ENCODE data around the gene ITIH3. TPM values are rescaled to one million over a fixed set of nuclear protein-coding genes. Genes with fewer than 3 reads are reported as not detected.

The ITIH3 gene
- polyA plus RNA-seq, 1 donor from 2014 or later = not detected

DNA sequence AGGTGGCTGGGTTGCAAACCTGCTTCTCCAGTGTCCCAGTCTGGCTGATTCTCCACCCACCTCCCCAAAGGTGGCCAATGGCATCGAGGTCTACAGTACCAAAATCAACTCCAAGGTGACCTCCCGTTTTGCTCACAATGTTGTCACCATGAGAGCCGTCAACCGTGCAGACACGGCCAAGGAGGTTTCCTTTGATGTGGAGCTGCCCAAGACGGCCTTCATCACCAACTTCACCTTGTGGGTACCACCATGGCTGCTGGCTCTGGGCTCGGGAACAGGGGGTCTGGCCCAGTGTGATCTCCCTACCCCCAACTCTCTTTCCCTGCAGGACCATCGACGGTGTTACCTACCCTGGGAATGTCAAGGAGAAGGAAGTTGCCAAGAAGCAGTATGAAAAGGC is 1.8 kb downstream of the ITIH3 start:
- Histone ChIP-seq H3K9ac (ENCODE audit: low read length) (no peak overlapping the region), H3K4me3 (ENCODE audit: low read length) (no peak overlapping the region), H3K79me2 (replicated peaks; ENCODE audit: insufficient read depth, low read length) (no peaks in the 10 kb centered on the region), H3K27me3 (ENCODE audit: insufficient read depth, low read depth, low read length) (no peaks in the 10 kb centered on the region), H3K9me2 (ENCODE audit: insufficient read depth, low read length) (no peaks in the 10 kb centered on the region), H3K9me3 (ENCODE audit: low read length) (no peaks in the 10 kb centered on the region), H3K4me2 (ENCODE audit: low read length) (no peak overlapping the region), H2AFZ (ENCODE audit: low read depth, low read length) (no peak overlapping the region), H3F3A (ENCODE audit: insufficient read depth, low read length, poor library complexity, severe bottlenecking) (no peaks in the 10 kb centered on the region), H3K27ac (ENCODE audit: low read length) (no peak overlapping the region), H3K36me3 (ENCODE audit: insufficient read depth, low read length) (no peaks in the 10 kb centered on the region), H4K20me1 (ENCODE audit: insufficient read depth) (no peaks in the 10 kb centered on the region)
- TF ChIP-seq, protein P1, sequence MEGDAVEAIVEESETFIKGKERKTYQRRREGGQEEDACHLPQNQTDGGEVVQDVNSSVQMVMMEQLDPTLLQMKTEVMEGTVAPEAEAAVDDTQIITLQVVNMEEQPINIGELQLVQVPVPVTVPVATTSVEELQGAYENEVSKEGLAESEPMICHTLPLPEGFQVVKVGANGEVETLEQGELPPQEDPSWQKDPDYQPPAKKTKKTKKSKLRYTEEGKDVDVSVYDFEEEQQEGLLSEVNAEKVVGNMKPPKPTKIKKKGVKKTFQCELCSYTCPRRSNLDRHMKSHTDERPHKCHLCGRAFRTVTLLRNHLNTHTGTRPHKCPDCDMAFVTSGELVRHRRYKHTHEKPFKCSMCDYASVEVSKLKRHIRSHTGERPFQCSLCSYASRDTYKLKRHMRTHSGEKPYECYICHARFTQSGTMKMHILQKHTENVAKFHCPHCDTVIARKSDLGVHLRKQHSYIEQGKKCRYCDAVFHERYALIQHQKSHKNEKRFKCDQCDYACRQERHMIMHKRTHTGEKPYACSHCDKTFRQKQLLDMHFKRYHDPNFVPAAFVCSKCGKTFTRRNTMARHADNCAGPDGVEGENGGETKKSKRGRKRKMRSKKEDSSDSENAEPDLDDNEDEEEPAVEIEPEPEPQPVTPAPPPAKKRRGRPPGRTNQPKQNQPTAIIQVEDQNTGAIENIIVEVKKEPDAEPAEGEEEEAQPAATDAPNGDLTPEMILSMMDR (IDR thresholded peaks at IDR 0.05; ENCODE audit: poor library complexity, severe bottlenecking) = no peak
- no peak for TF ChIP-seq TAF1 (IDR thresholded peaks at IDR 0.05; ENCODE audit: low read depth)
- TF ChIP-seq POLR2AphosphoS5 (IDR thresholded peaks at IDR 0.05) = no peak
- TF ChIP-seq SMC3 (conservative IDR thresholded peaks at IDR 0.05; ENCODE audit: poor library complexity) = no peak

DNA sequence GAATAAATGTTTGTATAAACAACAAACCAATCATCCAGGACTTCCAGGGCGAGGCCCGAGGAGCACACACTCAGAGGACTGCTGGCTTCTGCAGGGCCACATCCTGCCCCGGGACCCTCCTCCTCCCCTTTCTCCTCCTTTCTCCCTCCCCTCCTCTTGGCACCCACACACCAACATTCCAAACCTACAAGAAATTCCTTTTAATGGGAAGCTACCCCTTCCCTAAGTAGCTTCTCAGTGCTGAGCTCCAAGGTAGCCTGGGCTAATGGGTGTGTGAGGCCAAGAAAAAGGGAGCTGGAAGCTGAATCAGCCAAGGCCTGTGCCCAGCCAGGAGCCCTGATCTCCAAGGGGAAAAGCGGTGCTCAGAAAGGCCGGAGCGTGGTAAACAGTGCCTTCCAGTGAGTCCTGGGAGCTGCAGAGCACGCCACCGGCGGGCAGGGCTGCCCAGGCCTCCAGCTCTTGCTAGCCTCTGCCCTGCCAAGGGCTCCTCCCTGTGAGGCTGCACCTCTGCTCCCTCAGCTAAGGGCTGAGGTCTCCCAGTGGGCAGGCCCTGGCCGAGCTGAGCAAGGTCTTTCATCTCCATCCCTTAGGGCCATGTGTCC is 3.9 kb downstream of the ITIH3 start:
- Histone ChIP-seq H3K4me2 (ENCODE audit: low read length) (no peak overlapping the region), H3F3A (ENCODE audit: insufficient read depth, low read length, poor library complexity, severe bottlenecking) (no peaks in the 10 kb centered on the region), H3K9me3 (ENCODE audit: low read length) (no peaks in the 10 kb centered on the region), H3K27me3 (ENCODE audit: insufficient read depth, low read depth, low read length) (no peaks in the 10 kb centered on the region), H3K9me2 (ENCODE audit: insufficient read depth, low read length) (no peaks in the 10 kb centered on the region), H3K27ac (ENCODE audit: low read length) (no peak overlapping the region), H3K4me3 (ENCODE audit: low read length) (no peak overlapping the region), H3K36me3 (ENCODE audit: insufficient read depth, low read length) (no peaks in the 10 kb centered on the region), H3K79me2 (replicated peaks; ENCODE audit: insufficient read depth, low read length) (no peaks in the 10 kb centered on the region), H2AFZ (ENCODE audit: low read depth, low read length) (no peak overlapping the region), H3K9ac (ENCODE audit: low read length) (no peak overlapping the region), H4K20me1 (ENCODE audit: insufficient read depth) (no peaks in the 10 kb centered on the region)
- no peak for TF ChIP-seq EZH2 (IDR thresholded peaks at IDR 0.05; ENCODE audit: borderline replicate concordance, insufficient read depth, low read length, poor library complexity, severe bottlenecking)

DNA sequence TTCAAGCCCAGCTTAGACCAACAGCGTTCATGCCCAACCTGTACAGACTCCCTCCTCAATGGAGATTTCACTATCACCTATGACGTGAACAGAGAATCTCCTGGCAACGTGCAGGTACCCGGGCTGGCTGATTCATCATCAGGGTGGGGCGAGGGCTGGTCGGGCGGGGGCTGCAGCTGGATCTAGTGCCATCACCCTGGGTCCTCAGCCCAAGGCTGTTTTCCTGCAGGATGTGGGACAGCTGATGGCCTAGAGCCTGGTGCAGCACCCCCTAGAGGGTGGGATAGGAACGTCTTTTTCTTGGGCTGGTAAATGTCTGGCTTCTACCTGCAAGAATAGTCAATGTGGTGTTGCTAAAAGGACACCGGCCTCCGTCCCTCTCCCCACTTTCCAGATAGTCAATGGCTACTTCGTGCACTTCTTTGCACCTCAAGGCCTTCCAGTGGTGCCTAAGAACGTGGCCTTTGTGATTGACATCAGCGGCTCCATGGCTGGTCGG is 4.4 kb downstream of the ITIH3 start:
- Histone ChIP-seq H3K79me2 (replicated peaks; ENCODE audit: insufficient read depth, low read length) (no peaks in the 10 kb centered on the region), H3K36me3 (ENCODE audit: insufficient read depth, low read length) (no peaks in the 10 kb centered on the region), H3K4me2 (ENCODE audit: low read length) (no peak overlapping the region), H3K4me3 (ENCODE audit: low read length) (no peak overlapping the region), H3K9me3 (ENCODE audit: low read length) (no peaks in the 10 kb centered on the region), H3K27ac (ENCODE audit: low read length) (no peak overlapping the region), H3F3A (ENCODE audit: insufficient read depth, low read length, poor library complexity, severe bottlenecking) (no peaks in the 10 kb centered on the region), H3K9ac (ENCODE audit: low read length) (no peak overlapping the region), H3K27me3 (ENCODE audit: insufficient read depth, low read depth, low read length) (no peaks in the 10 kb centered on the region), H3K9me2 (ENCODE audit: insufficient read depth, low read length) (no peaks in the 10 kb centered on the region), H2AFZ (ENCODE audit: low read depth, low read length) (no peak overlapping the region), H4K20me1 (ENCODE audit: insufficient read depth) (no peaks in the 10 kb centered on the region)
- TF ChIP-seq POLR2AphosphoS5 (IDR thresholded peaks at IDR 0.05) (no peak), SMC3 (conservative IDR thresholded peaks at IDR 0.05; ENCODE audit: poor library complexity) (no peak), EP300 (conservative IDR thresholded peaks at IDR 0.05; ENCODE audit: poor library complexity, severe bottlenecking) (no peak), MXI1 (conservative IDR thresholded peaks at IDR 0.05; ENCODE audit: poor library complexity, severe bottlenecking) (no peak), RAD21 (conservative IDR thresholded peaks at IDR 0.05) (no peak), EZH2 (IDR thresholded peaks at IDR 0.05; ENCODE audit: borderline replicate concordance, insufficient read depth, low read length, poor library complexity, severe bottlenecking) (no peak), TAF1 (IDR thresholded peaks at IDR 0.05; ENCODE audit: low read depth) (no peak)
- TF ChIP-seq, protein P2, sequence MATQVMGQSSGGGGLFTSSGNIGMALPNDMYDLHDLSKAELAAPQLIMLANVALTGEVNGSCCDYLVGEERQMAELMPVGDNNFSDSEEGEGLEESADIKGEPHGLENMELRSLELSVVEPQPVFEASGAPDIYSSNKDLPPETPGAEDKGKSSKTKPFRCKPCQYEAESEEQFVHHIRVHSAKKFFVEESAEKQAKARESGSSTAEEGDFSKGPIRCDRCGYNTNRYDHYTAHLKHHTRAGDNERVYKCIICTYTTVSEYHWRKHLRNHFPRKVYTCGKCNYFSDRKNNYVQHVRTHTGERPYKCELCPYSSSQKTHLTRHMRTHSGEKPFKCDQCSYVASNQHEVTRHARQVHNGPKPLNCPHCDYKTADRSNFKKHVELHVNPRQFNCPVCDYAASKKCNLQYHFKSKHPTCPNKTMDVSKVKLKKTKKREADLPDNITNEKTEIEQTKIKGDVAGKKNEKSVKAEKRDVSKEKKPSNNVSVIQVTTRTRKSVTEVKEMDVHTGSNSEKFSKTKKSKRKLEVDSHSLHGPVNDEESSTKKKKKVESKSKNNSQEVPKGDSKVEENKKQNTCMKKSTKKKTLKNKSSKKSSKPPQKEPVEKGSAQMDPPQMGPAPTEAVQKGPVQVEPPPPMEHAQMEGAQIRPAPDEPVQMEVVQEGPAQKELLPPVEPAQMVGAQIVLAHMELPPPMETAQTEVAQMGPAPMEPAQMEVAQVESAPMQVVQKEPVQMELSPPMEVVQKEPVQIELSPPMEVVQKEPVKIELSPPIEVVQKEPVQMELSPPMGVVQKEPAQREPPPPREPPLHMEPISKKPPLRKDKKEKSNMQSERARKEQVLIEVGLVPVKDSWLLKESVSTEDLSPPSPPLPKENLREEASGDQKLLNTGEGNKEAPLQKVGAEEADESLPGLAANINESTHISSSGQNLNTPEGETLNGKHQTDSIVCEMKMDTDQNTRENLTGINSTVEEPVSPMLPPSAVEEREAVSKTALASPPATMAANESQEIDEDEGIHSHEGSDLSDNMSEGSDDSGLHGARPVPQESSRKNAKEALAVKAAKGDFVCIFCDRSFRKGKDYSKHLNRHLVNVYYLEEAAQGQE (IDR thresholded peaks at IDR 0.05; ENCODE audit: borderline replicate concordance) = no peak
- TF ChIP-seq, protein P1 (IDR thresholded peaks at IDR 0.05; ENCODE audit: poor library complexity, severe bottlenecking) = no peak

Data from neural cell (in vitro differentiated cells).